Medulla oblongata (tissue), 1 donor: Measurements from ENCODE around the gene TMEM117.

Experiments
- DNase-seq: peaks from one replicate; pipeline ENCODE4 v3.0.0-alpha.2; 2015; ENCODE audit errors: extremely low spot score

Gene TMEM117

DNA sequence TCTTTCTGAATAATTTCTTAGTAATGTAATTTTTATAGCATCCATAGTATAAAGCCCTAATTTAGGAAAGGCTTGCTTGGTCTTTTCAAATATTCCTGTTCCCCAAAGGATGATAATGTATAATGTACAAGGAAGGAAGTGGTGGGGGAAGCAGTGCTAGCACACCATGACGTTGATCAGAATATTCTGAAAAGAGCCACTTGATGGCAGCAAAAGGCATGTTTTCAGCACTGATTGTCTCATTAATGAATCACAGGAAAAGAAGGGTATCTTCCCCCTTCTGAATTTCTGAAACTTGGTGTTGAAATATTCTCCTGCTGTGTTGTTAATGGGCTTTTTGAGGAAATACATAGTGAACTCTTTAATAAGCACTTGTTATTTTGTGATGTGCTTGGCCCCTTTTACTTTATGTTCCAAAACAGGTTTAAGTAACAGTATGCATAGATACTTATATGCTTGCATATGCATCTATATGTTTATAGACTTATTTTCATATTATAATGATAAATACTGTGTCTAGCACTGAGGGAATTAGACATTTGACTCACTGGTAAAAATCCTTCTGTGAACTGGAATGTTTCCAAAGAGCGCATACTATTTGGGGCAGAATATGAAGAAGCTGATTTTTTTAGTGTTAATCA is 122.0 kb downstream of the TMEM117 start:
- peak; percentile 82 for DNase-seq

DNA sequence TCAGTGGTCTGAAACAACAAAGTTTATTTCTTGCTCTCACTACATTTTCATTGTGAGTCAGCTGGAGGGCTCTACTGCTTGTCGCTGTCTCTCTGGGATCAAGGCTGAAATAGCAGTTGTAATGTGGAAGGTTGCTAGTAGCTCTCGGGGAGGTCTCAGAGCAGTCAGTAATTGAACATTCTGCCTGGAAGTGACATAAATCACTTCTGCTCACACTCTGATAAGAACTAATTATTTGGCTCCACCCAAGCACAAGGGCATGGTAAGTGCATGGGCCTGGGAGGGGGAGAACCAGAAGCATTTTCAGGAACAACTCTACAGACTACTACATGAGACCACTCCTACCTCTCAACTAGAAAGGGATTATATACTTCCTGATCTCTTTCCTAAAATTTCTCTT is 128.2 kb downstream of the TMEM117 start:
- no peak for DNase-seq

DNA sequence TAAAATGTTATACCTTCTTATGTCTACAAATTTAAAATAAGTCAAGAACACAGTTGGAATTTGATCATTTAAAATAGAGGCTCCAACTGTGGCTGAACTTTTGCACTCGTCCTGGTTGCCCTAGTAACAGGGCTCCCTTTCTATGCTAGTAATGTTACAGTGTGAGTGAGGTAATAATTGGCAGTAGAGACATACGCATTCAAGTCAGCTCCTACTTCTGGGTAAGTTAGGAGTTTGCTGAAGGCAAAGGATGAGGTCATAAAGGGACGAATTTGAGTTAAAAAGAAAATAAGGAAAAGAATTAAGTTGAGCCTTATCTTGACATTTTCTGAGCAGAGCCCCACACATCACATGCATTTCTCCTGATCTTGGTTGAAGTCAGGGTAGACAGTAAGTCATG is 129.1 kb downstream of the TMEM117 start:
- DNase-seq: no peak

DNA sequence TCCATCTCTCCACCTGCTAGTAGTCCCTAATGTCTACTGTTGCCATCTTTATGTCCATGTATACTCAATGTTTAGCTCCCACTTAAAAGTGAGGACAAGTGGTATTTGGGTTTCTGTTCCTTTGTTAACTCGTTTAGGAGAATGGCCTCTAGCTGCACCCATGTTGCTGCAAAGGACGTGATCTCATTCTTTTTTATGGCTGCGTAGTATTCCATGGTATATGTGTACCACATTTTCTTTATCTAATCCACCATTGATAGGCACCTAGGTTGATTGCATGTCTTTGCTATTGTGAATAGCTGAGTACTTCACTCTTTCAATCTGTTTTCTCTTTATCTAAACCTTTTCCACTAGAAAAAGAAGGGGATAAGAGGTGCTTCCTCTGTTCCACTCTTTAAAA is 130.0 kb downstream of the TMEM117 start:
- DNase-seq: no peak

DNA sequence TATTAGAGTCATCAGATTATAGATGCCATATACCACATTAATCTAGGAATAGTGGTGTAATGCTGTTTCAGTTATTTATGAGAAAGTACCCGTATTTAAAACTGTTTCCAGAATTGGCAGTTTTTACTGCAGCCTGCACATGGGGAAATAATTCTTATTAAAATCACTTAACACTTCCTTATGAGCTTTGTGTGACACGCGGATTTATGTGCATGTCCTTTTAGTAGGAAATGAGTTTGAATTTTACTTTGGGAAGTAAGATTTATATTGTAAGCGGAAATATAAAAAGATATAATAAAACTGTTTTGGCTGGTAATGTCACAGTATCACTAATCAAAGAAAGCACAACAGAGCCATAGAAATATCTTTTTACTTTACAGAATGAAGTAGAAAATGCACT is 132.9 kb downstream of the TMEM117 start:
- no peak for DNase-seq

DNA sequence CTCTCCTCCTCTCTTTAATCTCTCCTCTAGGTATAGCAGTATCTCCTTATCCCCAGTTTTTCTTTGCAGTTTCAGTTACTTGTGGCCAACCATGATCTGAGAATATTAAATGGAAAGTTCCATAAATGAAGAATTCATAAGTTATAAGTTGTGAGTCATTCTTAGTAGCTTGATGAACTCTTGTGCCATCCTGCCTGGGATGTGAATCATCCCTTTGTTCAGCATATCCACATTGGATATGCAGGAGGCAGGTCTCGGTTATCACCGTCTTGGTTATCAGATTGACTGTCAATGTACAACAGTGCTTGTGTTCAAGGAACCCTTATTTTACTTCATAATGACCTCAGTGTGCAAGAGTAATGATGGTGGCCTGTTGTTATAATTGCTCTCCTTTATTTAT is 134.0 kb downstream of the TMEM117 start:
- no peak for DNase-seq

DNA sequence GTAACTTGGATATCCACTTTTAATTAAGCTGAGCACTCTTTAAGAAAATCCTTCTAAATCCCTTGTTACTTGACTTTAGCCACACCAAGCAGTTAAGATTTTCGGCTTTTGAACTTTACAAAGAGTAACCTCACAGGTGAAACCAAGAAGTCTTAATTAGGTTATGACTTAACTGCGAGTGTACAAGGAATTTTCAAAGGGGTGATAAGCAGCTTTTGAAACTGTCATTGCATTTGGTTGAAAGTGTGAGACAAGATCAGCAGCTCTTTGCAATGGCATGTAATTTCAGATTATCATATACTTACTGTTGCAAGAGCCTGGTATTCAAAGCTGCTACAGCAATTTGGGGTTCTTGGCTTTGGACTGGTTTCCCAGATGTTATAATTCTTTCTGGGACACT is 137.5 kb downstream of the TMEM117 start:
- DNase-seq: no peak

DNA sequence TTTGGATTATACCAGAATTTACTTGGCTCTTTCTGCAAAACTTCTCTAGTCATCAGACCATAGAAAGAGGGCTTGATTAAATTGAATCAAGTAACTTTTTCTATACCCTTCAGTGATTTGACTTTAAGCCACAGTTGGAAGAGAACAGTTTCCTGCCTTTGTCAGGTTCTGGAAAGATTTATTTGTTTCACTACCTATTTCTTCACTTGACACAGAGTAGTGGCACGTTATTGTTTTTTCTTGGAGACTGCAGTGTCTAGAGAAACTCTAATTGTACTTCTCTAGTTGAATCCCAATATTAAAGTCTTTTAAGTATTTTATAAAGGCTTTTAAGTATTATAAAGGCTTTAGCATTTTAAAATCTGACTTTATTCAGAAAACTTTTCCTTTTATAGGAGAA is 138.1 kb downstream of the TMEM117 start:
- no peak for DNase-seq

DNA sequence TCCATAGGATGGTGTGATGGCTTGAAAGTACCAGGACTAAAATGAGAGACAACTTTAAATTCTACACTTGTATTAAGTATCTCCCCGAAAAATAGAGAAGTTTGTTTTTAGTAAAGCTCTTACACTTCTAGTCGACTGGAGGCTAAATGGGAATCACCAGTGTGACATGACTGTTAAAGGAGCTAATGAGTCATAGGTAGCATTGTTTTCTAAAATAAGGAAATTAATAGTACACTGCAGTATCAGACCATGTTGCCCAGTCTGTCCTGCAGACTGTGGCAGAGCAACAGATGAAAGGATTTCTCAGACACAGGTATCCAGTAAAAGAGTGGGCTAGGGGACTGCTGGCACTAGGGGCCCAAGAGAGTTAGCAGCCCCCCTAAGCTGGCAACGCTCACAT is 140.1 kb downstream of the TMEM117 start:
- no peak for DNase-seq

DNA sequence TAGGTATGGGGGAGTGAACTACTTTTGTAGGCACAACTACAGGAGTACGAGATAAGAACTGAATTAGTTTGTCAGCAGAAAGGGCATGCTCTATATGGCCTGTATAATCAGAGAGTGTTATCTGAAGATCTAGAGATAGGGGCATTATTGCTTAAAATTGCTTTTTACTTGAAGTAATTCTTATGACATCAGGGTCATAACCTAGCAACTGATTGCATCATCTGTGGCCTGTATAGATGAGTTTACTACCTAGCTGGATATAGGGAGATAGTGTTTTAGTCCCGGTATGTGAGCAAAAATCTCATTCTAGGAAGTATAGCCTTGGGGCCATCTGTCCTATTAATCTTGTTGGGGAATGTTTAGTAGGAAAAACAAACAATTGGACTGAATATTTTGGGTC is 142.7 kb downstream of the TMEM117 start:
- DNase-seq: no peak

DNA sequence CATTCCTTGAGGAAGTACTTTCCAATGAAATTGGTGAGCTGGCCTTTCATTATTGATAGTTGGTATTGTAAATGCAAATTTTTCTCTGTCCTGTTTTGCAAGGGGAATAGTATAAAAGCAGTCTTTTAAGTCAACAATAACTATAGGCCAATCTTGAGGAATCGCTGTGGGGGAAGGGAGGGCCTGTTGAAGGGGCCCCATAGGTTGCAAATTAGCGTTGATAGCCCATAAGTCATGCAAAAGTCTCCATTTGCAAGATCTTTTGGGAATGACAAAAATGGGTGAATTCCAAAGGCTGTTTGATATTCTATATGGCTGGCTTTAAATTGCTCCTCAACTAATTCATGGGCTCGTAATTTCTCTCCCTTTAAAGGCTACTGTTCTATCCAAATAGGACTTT is 143.6 kb downstream of the TMEM117 start:
- no peak for DNase-seq

DNA sequence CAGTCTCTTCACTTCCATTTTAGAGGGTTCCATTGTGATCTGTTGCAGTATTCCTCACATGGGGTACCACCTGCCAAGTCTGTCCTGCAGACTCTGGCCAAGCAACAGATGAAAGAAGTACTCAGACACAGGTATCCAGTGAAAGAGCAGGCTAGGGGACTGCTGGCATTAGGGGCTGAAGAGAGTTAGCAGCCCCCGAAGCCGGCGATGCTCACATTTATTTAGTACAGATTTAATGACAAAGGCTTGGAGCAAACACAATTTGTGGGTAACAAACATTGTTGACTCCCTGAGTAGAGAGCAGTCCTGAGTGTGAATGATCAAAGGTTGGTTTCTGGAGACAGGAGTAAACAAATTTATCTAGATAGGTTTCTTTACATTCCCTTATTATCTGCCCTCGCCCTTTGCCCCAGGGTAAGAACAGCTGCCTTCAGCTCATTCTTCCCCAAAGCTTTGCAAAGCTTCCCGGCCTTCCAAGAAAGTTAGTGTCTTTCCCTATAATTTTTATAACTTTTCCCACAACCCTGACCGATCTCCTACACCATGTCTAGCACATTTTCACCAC is 144.8 kb downstream of the TMEM117 start:
- DNase-seq: no peak

DNA sequence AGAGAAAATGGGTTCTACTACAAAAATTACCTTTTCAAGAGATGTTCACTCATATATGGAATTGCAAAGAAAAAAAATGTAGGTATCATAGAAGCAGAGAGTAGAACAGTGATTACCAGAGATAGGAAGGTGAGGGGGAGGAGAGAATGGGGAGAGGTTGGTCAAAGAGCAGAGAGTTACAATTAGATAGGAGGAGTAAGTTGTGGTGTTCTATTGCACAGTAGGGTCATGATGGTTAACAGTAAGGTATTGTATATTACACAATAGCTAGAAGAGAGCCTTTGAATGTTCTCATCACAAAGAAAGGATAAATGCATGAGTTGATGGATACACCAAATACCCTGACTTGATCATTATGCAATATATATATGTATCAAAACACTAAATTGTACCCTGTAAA is 145.8 kb downstream of the TMEM117 start:
- no peak for DNase-seq

DNA sequence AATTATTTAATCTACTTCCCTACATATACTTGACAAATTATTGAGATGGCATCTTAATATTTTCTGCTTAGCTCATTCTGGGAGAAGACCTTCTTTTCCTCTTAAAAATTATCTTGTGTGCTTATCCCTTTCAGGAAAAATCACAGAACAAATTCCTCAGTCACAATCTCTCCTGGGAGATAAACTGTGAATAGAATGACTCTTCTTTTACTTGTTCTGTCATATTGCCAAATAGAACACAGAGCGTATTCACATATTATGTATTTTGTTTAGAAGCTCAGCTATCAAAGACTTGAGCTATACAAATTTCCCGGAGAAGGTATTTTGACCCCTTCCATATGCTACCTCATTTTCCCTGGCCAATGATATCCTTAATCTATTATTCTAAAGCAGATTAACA is 146.7 kb downstream of the TMEM117 start:
- DNase-seq: peak; percentile 7

DNA sequence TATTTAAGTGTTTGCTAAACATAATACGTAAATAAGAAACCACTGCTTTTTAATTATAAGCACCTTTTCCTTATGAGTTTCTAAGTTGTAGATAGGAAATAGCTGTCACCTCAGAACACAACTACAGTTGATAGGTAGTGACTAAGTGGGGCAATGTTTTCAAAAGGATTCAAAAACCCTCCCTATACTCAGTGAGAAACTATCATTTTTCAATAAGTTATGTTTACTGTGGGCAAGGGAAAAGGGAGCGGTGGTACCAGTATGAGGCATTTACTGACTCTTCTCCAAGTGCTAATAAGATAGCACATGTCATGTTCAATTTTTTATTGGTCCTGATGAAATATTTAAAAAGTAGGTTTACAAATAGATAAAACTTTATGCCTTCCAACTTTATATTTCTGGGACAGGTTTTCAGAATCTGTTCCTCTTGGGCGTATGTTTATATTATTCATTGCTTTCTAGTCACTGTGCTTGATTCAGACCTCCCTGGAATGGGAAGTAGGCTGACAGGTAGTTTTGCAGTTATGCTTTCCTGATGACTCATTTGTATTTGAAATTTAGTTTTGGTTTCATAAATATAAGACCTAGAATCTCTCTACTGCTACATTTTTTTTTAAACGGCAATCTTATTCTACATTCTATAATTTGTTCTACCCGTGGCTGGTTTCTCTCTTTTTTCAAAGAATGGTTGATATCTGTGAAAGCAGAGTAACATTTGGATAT is 153.1 kb downstream of the TMEM117 start:
- no peak for DNase-seq

DNA sequence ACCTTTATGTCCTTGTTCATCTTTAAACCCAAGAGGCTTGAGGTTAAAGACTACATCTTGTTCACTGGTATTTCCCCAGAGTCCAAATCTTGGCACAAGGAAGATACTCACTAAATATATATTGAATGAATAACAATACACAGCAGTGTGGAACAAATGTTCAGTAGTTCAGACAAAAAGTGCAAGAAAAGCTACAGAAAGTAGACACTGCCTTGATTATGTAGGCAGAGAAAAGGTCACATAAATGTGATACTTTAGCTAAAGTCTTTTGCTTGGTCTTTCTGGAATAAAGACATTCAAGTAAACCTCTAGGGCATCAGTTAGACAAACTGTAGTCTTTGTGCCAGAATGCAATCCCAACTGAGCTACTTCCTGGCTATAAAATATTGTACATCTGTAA is 157.0 kb downstream of the TMEM117 start:
- DNase-seq: no peak

DNA sequence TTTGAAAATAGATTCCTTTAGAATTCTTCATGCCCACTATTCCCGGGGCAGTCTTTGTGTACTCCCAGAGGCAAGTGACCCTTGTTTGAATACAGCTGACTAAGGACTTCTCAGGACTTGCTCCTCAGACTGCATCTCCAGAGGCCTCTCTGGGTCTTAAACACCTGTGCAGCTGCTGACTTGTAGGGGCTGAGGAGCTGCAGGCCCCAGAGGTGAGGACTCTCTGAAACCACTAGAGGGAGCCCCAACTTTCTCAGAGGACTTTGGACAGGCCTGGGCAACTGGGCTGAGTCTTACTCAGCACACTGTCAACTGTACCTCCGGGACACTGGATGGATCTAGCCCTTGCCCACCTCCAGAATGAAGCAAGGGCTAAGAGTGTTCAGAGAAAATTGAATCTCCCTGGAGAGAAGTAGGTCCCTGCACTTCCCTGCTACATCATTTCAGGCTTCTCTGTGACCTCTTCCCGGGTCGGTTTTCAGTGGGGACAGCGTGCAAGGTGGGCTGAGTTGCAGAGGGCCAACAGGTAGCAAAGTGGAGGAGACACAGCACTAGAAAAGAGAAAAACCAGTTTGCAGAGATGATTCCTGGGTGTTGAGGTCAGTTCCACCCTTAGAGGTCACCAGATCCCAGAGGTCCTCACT is 164.6 kb downstream of the TMEM117 start:
- peak; percentile 11 for DNase-seq

DNA sequence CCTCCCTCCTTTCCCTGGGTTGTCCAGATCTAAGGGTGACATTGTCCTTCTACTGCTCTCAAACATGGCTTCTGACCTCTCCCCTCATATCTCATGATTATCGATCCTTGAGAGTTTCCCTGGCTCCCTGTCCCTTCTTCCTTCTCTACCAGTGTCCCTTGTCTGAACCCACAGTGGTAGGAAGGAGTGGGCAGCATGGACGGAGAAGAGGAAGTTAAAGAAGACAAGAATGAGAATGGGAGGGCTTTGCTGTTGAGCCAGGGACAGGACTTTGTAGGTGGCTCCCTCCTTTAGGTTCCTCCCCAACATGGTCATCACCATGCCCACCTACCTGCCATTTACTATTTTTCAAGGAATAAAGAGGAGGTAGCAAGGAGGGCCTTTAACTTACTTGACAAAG is 166.7 kb downstream of the TMEM117 start:
- no peak for DNase-seq

DNA sequence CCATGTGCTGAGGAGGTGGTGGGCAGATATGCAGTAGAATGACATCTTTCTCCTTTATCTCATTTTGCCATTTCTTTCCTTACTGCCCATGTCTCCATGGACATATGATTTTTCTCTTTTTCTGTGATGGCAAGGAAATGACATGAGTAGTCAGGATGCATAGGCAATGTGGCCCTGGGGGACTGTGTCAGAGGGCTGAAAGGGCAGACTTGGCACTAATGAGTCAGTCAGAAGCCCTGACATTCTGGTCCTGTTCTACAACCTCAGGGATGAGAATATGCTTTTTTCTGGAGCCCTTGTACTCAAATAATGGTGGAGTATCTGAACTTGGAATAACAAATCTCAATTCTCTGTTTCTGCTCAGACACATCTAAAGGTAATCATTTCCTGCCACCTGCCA is 167.8 kb downstream of the TMEM117 start:
- no peak for DNase-seq

DNA sequence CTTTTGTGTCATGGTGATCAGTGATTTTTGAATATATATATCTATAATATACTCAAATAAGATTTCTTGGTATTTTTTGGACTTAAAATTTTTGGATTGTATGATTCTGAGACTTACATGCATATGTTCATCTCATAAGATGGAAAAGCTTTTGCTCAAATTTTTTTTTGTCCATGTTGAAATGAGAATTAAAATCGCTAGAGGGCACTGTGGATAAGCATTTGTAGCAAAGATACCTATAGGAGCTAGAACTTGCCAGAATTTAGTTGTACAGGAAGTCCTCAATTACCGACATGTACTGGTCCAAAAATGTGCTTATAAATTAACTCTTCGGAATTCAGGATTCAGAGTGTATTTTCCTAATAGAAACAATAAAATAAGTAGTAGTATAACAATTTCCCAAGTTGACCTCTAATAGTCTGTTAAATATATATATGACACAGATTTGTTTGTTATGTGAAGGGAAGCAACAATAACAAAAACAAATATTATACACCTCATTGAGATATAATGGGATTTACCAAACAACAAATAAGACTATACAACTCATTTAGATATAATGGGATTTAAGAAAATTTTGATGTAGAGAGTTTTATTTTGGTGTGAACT is 179.6 kb downstream of the TMEM117 start:
- DNase-seq: peak; percentile 69

DNA sequence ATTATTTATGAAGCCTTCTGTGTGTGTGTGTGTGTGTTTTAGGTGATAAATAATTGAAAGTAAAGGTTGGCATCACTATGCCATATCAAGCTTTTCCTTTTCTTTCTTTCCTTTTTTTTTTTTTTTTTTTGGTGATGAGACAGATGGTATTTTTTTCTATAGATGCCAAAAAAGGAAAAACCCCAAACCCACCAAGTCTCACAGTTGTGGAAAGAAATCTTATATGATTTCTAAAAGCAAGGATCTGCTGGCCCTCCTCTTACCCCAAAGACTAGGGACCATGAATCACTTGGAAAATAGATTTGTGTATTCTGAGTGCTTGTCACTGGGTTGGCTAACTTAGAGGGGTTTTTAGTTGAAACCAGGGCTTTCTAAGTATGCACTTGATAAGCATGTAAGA is 181.3 kb downstream of the TMEM117 start:
- DNase-seq: no peak

DNA sequence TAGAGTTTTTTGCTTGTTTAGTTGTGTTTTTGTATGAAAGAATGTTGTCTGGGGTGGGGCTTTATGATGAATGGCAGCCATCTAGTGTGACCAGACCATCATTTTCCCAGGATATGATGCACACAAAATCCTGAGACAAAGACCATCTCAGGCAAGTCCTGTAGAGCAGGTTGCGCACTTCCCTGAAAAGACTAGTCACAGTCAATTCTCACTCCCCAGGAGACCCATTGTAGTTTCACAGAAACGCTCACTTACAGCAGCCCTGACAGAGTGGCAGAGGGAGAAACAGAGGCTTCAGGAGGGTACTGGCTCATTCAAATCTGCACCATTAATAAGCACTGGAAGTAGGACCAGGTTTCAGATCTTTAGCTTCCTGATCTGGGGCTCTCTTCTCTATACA is 183.2 kb downstream of the TMEM117 start:
- DNase-seq: no peak

DNA sequence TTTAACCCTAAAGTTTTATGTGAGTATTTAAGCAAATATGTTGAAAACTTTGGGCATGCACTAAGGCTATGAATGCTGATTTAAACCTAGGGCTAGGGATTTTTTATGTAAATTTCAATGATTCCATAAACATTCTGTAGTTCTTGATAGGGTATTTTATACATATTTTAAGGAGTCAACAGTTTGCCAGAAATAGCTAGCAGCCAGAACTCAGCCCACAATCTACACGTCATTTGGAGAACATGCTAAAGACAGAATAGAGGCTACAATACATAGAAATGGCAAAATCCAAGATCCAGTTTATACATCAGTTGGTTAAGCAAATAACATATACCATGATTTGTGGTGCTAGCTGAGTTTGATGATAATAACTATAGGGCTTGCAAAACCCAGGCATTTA is 184.7 kb downstream of the TMEM117 start:
- DNase-seq: no peak
